NCI-H1048 (cell line): ENCODE data around the gene MAP1LC3B2.

Source experiments
- DNase-seq: peaks from one replicate; lab custom pipeline; 2025; lab: John Stamatoyannopoulos, UW

MAP1LC3B2 gene

DNA sequence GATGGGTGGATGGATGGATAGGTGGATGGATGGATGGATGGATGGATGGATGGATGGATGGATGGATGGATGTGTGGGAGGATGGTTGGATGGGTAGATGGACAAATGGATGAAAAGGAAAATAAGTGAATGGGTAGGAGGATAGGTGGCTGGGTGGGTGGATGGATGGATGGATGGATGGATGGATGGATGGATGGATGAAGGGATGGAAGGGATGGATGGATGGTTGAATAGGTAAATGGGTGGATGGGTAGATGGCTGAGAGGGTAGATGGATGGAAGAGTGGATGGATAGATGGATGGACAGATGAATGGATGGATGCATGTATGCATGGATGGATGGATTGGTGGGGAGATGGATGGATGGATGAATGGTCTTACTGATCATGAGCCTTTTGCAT lies 36.5 kb downstream of the MAP1LC3B2 start:
- no peak for DNase-seq

DNA sequence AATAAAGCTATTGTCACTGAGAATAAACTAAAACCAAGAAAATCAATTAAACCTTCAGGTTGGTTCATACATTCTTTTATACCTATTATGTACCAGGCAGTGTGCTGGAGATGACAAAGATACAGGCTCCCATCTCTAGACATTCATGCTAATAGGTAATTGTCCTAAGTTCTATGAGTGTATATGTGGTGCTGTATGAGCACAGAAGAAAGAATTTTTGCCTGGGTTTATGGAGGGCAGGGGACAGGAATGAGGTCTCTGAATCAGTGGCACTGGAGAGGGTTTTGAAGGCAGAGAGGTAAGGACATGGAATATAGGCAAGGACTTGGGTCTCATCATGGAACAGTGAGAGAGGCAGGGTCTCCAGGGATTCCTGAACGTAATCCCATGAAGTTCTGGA lies 38.7 kb downstream of the MAP1LC3B2 start:
- no peak for DNase-seq

DNA sequence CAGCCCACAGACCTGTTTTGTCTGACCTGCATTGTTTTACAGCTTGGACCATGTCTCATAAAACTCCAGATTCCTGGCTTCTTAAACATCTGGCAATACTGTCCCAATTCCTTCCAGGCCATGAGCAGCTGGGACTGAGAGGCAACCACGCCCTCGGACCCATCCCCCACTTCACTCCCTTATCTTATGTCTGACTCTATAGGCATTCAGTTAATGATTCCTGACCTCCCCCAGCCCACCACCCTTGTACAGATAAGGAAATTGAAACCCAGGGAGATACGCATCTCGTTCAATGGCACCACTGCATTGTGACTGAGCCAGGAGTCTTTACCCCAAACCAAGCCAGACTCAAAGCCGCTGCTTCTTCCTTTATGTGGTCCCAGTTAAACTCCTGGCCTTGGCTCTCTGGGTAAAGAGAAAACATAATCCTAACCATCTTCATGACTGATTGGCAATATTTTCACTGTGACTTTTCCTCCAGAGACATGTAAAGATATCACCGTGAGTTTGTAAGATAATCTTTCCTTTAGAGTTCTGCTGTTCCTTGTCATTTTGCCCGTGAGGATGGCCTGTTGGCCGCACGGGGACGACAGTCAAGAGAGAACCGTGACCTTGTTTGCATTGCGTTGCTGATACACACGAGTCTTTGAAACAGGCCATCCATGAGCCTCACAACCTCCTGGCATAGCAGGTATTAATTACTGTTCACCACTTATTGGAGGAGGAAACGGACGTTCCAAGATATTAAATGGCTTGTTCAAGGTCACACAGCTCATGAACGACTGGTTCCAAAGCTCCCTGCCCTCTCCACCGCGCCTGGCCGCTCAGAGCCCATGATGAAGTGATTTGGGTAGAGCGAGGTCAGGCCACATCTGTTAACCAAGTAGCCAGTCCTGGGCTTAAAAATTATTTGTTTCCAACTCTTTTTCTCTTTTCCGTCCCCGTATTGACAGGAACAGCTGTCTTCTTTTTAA lies 39.4 kb downstream of the MAP1LC3B2 start:
- no peak for DNase-seq

DNA sequence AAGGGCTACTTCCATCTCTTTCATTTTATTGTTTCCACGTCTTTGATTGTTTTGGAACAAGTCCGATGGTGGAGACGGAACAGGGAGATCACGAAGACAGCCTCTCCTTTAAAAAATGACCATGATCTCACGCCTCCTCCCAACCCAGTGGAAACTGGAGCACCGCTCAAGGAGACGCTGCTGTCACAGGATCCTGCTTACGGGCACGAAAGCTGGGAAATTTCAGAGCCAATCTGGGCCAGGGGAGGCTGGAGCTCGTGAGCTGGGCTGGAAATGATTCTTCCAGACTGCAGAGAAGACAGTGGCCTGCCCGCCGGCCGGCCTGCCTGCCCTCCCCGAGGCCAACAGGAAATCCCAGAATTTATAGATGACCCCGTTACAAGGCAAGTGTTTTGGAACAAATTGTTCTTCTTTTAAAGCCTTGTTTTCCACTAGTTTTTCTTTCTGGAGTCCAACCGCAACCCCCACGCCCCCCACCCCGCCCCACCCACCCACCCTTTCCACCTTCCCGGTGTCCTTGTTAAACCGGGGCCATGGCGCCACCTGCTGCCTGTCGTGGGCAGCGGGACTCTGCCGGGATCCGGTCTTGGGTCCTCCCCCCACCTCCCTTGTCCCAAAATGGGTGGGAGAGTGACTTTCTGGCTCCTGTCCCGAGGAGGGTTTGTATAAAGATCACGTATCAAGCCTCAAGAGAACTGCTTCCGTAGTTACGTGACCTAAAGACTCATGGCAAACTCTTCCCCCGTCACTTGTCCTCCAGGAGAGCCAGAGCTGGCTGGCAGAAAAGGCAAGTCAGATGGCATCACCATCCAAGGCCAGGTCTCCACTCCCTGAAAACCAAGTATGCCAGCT lies 40.3 kb downstream of the MAP1LC3B2 start:
- DNase-seq = no peak

DNA sequence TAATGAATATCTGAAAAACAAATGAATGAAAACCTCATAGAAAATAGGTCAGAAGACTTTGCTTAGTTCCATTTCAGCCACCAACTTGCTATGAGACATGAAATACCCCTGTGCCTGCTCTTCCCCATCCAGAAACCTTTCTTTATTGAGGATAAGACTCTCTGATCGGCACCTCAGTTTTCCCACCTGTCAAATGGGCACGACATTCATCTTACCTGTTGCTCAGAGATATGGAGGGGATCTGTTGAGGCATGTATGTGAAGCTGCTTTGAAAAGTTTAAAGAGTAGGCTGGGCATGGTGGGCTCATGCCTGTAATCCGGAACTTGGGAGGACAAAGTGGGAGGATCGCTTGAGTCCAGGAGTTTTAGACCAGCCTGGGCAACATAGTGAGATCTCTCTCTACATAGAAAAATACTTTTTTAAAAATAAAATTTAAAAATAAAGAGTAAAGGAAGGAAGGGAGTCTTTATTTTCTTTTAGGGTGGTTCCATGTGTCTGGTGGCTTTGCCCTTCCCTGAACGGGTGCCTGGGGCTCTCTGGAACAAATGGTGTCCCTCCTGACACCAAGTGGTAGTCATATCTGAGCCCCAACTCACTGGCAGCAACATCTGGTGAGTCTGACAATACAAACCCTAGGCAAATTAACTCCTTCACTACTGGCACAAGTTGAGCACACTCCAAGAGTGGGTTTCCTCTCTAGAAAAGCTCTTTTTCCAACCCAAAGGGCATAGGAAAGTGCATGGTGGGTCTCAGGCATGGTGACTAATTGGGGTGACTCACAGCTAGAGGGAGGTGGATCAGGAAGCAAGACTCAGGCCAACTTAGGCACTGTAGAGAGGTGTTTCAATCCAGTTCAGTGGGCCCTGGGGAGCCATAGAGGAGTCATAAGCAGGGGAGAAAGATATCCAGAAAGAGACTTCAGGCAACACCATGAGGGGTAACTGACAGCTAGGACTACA lies 42.1 kb downstream of the MAP1LC3B2 start:
- DNase-seq = no peak

DNA sequence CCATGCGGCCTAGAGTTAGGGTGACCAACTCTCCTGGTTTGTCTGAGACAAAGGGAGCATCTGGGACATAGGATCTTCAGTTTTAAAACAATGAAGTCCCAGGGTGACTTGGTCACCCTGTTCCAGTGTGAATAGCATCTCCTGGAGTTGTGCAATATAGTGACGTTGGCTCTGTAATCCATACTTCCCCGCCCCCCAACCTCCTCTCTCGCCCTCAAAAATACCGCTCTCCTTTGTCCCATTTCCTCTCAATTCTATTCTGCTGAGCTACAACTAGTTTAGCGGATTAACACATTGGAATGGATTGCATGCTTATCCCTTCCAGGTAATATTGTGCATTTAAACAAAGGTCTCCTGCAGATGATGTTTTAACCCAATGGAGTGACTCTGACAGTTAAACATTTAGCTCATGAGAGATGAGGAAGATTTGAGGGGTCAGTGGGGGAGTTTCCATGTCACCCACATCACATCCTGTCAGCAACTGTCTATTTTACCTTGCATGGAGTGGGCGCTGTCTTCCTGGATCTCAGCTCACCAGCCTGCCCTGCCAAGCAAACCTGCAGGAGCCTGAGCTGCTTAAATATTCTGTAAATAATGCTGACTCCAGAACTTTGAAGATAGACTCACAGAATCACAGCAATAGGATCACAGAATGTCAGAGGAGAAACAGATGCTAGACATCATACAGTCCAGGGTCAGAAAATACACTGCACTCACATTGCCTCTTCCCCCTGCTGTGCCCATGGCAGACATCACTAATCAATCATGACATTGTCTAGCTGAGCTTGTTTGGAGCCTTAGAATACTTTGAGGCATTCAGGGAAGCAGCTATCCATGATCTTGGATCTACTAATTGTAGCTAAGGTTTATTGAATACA lies 43.0 kb downstream of the MAP1LC3B2 start:
- no peak for DNase-seq

DNA sequence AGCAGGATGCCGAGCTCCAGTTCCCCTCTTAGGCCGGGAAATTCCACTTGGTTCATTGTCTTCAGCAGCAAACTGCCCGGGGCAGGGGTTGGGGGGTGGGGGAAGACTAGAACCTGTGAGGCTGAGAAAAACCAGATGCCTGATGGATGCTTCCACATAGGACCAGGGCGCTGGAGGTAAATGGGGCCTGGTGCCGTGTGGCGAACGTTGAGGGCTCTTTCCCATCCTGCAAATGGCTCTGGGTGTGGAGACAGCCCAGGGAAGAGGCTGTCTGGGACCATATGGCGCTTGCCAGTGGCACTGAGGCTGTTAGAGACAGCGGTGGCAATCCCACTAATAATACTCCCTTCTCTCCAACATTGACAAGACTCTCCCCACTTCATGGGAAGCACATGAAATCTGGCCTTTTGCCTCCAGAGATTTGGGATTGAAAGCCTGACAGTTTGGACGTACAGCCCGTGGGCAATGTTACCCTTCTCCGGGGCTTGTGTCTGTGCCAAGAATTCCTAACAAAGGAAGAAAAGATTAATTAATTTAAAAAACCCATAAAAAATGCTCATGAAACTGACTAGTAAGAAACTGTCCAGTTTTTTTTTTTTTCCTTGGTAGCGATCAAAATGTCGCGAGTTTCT lies 44.5 kb downstream of the MAP1LC3B2 start:
- DNase-seq = no peak

DNA sequence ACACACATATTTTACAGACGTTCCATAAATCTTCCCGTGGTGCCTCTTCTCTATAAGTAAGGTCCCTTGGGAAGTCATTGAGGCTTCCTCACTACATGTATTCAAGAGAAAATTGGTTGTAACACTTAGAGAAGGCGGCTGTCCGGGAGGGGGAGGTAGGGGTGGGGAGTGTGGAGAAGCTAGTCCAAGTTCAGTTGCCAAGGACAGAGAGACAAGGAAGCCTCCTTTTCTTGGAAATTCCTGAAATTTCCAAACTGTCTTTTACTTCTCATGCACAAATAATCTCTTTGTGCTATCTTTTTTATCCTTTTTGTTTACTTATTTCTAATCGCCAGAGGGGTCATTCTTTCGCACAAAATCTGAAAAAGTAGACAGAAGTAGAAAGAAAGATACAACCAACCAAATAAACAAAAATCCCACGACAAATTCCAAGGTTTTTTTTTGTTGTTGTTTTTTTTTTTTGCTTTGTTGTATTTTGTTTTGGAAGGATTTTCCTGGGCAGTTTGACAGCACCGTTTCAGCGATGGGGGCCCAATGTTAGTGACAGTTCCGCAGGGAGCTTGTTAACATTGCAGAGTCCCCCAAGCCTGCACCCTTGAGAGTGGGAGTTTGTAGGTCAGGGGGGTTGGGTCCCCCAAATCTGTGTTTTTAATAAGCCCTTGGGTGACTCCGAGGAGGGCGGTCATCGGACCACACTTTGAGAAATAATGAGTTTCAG lies 45.2 kb downstream of the MAP1LC3B2 start:
- no peak for DNase-seq

DNA sequence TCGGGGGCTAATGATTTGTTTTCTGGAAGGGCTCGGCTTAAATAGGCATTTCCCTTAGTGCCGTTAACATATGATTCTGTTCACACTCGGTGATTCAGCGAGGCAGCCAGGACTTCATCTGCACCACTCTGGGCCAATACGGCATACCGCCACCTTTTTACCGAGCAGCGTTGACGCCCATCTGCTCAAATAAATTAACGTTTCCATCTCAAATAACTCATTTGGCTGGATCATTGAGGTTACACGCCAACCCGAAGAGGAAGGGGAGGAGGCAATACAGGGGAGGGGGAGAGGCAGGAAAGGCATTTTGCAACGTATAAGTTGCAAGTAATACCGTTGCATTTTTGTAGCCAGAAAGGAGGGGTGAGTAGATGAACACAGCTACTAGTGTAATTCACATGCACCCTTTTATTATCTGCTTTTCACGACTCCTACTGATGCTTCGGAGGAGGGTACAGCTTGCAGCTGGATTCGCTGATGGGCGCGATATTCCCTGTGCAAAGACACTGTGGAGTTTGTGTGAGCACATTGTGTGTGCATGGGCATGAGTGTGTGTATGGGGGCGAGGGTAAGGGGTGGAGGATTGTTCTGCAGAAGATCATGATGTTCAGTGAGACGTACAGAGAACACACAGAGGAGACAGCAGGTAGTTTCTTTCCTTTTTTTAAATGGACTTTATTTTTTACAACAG lies 45.9 kb downstream of the MAP1LC3B2 start:
- no peak for DNase-seq

DNA sequence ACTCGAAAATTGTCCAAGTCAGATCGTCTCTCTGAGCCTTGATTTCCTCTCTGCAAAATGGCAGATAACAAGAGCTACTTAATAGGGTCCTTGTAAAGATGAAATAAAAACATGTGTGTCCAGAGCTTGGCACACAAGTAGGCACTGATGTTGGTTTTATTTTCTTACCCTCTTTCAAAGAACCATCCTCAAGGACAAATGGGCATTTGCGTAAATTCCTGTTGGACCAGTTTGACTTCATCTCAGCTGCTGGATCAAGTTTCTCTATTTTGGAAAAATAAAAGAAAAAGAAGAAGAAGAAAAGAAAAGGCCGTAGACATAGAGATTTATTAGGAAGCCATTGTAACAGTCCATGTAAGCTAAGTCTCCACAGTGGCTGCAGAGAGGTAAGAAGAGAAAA lies 47.2 kb downstream of the MAP1LC3B2 start:
- DNase-seq = no peak

DNA sequence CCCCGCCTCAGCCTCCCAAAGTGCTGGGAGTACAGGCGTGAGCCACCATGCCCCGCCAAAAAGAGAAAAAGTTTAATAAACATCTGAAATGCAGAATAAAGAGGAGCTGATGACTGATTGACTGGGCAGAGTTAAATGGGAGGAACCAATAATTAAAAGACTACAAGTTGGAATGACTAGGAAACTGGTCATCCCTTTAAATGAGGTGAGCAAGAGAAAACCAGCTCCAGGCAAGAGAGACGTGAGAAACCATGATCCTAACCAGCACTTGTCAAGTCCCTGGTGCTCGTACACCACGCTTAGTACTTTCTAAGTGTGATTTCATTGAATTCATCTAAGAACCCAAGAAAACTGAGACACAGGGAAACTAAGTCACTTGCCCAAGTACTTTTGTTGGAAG lies 47.9 kb downstream of the MAP1LC3B2 start:
- DNase-seq = no peak

DNA sequence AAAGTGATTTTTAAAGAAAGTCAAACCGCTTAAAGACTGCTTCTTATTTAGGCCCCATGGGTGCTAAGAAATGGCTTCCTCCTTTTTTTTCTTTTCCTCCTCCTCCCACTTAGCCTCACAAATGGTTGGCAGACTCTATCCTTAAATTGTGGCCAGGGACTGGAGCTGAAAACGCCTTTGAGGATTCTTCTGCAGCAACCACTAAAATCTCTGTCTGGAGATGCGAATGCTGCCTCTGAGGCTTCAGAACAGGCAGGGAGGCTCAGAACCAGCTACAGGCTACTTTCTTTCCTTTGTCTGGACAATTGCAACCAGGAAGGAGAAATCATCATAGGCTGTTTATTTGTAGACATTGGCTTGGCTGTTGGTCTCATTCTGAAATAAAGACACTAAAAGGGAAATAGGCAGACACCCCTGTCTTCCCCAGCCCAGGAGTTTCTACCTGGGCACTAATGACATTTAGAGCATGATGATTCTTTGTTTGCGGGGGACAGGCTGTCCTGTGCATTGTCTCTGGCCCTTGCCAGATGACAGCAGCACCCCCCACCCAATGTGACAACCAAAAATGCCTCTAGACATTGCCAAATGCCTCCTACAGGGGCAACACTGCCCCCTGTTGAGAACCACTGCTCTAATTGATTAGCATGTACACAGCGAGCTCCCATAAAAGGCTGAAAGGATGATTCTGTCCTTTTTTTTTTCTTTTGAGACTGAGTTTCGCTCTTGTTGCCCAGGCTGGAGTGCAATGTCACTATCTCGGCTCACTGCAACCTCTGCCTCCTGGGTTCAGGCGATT lies 50.3 kb downstream of the MAP1LC3B2 start:
- no peak for DNase-seq

DNA sequence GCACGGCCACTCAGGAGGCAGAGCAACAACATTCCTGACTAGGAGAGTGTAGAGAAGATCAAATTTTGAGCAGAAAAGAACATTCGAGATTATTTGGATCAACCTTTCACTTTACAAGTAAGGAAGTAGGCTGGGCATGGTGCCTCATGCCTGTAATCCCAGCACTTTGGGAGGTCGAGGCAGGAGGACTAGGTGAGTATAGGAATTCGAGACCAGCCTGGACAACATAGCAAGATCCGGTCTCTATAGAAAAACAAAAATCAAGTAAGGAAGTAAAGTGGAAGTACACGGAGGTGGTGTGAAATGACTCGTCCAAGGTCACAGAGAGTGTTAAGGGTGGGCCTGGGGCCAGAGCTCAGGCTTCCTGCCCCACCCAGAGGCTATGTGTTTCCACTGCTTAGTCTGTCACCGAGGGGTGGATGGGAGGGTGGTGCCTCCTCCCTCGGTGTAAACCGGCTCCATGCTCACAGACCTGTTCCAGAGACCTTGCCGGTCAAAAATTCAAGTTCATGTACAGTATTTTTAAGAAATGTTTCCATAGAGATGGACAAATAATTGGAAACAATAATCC lies 51.9 kb downstream of the MAP1LC3B2 start:
- DNase-seq = no peak

DNA sequence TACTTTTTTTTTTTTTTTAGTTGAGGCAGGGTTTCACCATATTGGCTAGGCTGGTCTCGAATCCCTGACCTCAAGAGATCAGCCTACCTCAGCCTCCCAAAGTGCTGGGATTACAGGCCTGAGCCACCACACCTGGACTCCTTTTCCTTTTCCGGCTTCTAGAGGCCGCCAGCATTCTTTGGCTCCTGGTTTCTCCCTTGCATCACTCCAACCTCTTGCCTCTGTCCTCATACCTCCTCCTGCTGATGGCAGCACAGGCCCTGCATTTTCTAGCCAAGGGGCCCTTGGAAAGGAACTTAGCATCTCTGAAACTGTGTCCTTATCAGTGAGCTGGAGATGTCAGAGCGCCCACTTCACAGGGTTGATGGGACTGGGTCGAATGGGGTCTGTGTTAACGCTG lies 53.3 kb downstream of the MAP1LC3B2 start:
- DNase-seq = no peak

DNA sequence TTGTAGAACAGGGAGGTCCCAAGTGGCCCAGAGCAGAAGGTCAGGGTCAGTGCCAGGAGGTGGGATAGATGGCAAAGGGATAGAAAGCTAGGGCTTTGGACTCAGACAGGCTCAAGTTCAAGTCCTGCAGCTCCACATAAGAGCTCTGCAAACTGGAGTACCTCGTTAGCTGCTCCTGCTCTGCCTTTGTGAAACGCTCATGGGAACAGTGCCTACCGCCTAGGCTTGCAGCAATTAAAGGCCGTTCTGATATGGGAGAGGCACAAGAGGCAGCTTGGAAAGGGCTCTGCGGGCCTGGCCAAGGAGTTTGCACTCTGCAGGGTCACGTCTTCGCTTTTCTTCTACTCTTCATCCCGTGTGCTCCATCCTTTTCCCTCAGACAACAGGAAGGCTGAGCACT lies 54.1 kb downstream of the MAP1LC3B2 start:
- DNase-seq = no peak

DNA sequence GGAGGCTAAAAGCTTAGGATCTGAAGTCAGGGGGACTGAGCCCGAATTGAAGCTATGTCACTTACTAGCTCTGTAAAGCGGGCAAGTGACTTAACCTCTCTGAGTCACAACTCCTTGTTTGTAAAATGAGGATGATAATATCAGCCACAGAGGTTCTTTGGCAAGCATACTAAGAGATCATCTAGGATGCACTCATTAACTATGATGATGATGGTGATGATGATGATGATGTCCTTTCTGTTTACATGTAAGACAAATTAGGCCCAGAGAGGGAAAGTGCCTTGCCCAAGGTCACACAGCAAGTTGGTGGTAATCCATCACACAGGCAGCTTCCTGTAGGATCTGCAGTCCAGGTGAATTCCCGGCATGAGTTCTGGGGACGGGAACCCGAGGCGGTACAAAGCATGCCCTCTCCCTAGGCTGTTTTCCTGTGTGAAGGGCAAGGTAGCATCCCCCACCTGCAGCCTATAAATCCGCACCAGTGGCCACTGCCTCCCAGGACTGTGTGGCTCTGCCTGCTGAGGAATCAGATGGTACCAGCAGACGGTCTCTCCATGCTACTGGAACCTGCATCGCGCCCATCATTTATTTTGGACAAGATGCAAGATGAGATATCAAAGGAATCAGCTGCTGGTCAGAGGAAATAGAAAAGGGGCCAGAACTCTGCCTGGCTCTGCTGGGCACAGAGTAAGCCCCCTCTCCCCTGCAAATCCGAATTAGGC lies 55.2 kb downstream of the MAP1LC3B2 start:
- no peak for DNase-seq
